ENCODE results near the gene ADGRL2. TPM values are rescaled to one million over a fixed set of nuclear protein-coding genes. Genes with fewer than 3 reads are reported as not detected.

The ADGRL2 gene
- polyA plus RNA-seq, 1 donor (not counting 4 experiments of a cell fraction or from before 2014, with no cell fraction given), result 6.6 TPM

DNA sequence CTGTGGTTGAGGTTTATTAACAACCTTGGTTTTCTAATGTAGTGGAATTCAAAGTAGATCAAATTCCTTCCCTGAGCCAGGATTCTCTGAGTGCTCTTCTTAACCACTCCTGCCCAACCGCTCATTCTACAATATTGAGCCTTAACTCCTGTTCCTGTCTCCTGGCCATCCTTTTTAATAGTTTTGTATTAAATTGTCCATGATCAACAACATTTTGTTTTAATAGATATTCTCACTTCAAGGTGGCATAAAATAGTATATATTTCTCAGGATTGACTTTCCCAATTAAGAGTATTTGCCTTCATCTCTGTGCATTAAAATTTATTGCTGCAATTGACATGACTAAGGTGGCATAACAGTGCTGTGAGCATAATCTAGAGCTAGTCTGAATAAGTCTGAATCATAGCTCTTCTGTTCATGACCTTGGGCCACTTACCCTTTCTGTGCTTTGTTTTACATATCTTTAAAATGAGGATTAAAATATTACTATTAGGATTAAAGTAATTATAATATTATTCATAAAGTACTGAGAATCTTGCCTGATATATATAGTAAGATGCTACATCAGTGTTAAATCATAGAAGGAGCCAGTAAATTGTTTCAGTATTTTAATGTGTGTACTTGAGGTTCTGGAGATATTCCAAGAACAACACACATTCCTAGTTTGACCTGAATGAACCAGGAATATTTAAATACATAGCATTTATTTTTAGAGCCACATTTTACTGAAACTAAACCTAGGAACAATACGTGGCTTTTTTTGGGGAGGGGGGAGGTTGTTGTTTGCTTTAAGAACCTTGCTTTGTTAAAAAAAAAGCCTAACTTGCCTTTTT is 76.4 kb downstream of the ADGRL2 start:
- no peaks in the 10 kb centered on the region for H3K79me2 ChIP-seq (ENCODE audit: control insufficient read depth, insufficient read depth, low read length)
- no peak overlapping the region for H3K27ac ChIP-seq (ENCODE audit: control insufficient read depth, insufficient read depth, low read length)
- FAIRE-seq, result no peak
- H3K9me3 ChIP-seq (ENCODE audit: control insufficient read depth, low read depth, low read length), result no peaks in the 10 kb centered on the region
- no peaks in the 10 kb centered on the region for H3K9me1 ChIP-seq (ENCODE audit: control insufficient read depth, extremely low read depth, insufficient read depth, low read length)
- TF ChIP-seq, protein P1, sequence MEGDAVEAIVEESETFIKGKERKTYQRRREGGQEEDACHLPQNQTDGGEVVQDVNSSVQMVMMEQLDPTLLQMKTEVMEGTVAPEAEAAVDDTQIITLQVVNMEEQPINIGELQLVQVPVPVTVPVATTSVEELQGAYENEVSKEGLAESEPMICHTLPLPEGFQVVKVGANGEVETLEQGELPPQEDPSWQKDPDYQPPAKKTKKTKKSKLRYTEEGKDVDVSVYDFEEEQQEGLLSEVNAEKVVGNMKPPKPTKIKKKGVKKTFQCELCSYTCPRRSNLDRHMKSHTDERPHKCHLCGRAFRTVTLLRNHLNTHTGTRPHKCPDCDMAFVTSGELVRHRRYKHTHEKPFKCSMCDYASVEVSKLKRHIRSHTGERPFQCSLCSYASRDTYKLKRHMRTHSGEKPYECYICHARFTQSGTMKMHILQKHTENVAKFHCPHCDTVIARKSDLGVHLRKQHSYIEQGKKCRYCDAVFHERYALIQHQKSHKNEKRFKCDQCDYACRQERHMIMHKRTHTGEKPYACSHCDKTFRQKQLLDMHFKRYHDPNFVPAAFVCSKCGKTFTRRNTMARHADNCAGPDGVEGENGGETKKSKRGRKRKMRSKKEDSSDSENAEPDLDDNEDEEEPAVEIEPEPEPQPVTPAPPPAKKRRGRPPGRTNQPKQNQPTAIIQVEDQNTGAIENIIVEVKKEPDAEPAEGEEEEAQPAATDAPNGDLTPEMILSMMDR (optimal IDR thresholded peaks at IDR 0.05 in 1 of 3, IDR thresholded peaks at IDR 0.05 in 1 of 3, conservative IDR thresholded peaks at IDR 0.05 in 1 of 3; ENCODE audit: extremely low read depth in 1 of 3, insufficient read depth in 2 of 3, low read length in 3 of 3), result no peak
- TF ChIP-seq EZH2 (IDR thresholded peaks at IDR 0.05; ENCODE audit: low read length), result no peak
- no peak overlapping the region for H3K4me3 ChIP-seq (ENCODE audit: control insufficient read depth in 2 of 3, extremely low read depth in 1 of 3, insufficient read depth in 2 of 3, low read depth in 1 of 3, low read length in 3 of 3)
- no peaks in the 10 kb centered on the region for H4K20me1 ChIP-seq (ENCODE audit: control insufficient read depth, extremely low read depth, insufficient read depth, low read length)
- H3K27me3 ChIP-seq (ENCODE audit: control insufficient read depth, extremely low read depth, insufficient read depth, low read length), result no peaks in the 10 kb centered on the region
- H3K36me3 ChIP-seq (ENCODE audit: control insufficient read depth in 2 of 2, extremely low read depth in 1 of 2, insufficient read depth in 2 of 2, low read length in 2 of 2), result no peaks in the 10 kb centered on the region
- H3K4me2 ChIP-seq (ENCODE audit: control insufficient read depth, extremely low read depth, insufficient read depth, low read depth, low read length), result no peak overlapping the region
- H3K4me1 ChIP-seq (ENCODE audit: control insufficient read depth, extremely low read depth, insufficient read depth, low read length), result no peaks in the 10 kb centered on the region
- DNase-seq (ENCODE audit: low read depth, low spot score), result no peak
- H3K9ac ChIP-seq (ENCODE audit: control insufficient read depth, extremely low read depth, insufficient read depth, low read length), result no peak overlapping the region
- dilution Hi-C loops (cut with MboI; ENCODE audit: extremely low pct_ligation_motif_present, low sequenced_read_pairs), result no loop called here
- no peak overlapping the region for H2AFZ ChIP-seq (ENCODE audit: control insufficient read depth, low read length)

DNA sequence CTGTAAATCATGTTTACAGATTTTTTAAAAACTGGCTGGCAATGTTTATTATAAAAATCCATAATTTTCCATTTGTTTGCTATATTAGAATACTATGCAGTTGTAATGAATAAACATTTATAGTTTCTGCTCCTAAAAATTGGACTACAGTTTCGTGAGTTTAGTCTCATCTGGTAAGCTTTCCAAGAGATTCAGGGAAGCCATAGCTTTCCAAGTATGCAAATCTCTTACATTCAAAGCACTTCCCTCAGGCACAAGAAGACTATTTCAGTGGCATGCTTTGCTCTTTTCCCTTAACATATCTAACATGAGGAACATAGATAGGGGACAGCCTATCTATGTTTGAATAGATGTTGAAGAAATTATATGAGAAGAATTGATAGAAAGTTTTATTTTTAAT is 77.2 kb downstream of the ADGRL2 start:
- H3K9me1 ChIP-seq (ENCODE audit: control insufficient read depth, extremely low read depth, insufficient read depth, low read length), result no peaks in the 10 kb centered on the region
- no peaks in the 10 kb centered on the region for H3K9me3 ChIP-seq (ENCODE audit: control insufficient read depth, low read depth, low read length)
- no peak overlapping the region for H3K4me3 ChIP-seq (ENCODE audit: control insufficient read depth in 2 of 3, extremely low read depth in 1 of 3, insufficient read depth in 2 of 3, low read depth in 1 of 3, low read length in 3 of 3)
- DNase-seq (ENCODE audit: low read depth, low spot score), result no peak
- H4K20me1 ChIP-seq (ENCODE audit: control insufficient read depth, extremely low read depth, insufficient read depth, low read length), result no peaks in the 10 kb centered on the region
- no peaks in the 10 kb centered on the region for H3K27me3 ChIP-seq (ENCODE audit: control insufficient read depth, extremely low read depth, insufficient read depth, low read length)
- TF ChIP-seq, protein P1 (optimal IDR thresholded peaks at IDR 0.05 in 1 of 3, IDR thresholded peaks at IDR 0.05 in 1 of 3, conservative IDR thresholded peaks at IDR 0.05 in 1 of 3; ENCODE audit: extremely low read depth in 1 of 3, insufficient read depth in 2 of 3, low read length in 3 of 3), result no peak
- no peak for TF ChIP-seq EZH2 (IDR thresholded peaks at IDR 0.05; ENCODE audit: low read length)
- H3K79me2 ChIP-seq (ENCODE audit: control insufficient read depth, insufficient read depth, low read length), result no peaks in the 10 kb centered on the region
- dilution Hi-C loops (cut with MboI; ENCODE audit: extremely low pct_ligation_motif_present, low sequenced_read_pairs), result no loop called here
- no peak overlapping the region for H3K4me2 ChIP-seq (ENCODE audit: control insufficient read depth, extremely low read depth, insufficient read depth, low read depth, low read length)
- no peak overlapping the region for H2AFZ ChIP-seq (ENCODE audit: control insufficient read depth, low read length)
- FAIRE-seq, result no peak
- H3K36me3 ChIP-seq (ENCODE audit: control insufficient read depth in 2 of 2, extremely low read depth in 1 of 2, insufficient read depth in 2 of 2, low read length in 2 of 2), result no peaks in the 10 kb centered on the region
- H3K4me1 ChIP-seq (ENCODE audit: control insufficient read depth, extremely low read depth, insufficient read depth, low read length), result no peaks in the 10 kb centered on the region
- H3K9ac ChIP-seq (ENCODE audit: control insufficient read depth, extremely low read depth, insufficient read depth, low read length), result no peak overlapping the region
- H3K27ac ChIP-seq (ENCODE audit: control insufficient read depth, insufficient read depth, low read length), result no peak overlapping the region

All from keratinocyte (primary cell).